HG02943 (cell line): ENCODE data around the gene CHST8.

Experiments
- ATAC-seq: cut with Tn5 transposase; IDR thresholded peaks from one replicate; pipeline ENCODE4 v1.9.1; 2021; ENCODE audit warnings: mild to moderate bottlenecking, low read depth, moderate library complexity; ENCODE audit not compliant: unreplicated experiment

CHST8 gene

DNA sequence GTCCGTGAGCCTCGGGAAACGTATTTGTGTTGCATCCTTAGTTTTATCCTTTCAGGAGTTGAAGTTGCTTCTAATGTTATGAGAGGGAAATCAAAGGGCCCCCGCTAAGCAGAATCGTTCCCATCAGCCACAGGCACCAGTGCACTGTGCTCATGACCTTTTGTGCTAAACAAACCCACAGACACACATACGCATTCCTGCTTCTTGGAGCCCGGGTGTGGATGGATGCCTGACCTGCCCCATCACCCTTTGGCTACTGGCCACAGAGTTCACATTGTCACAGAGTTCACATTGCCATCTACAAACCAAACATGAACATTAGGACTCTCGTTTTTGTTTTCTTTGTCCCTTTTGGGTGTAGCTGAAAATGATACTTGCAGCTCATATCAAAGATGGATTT, 47.2 kb downstream of the CHST8 start:
- ATAC-seq = no peak

DNA sequence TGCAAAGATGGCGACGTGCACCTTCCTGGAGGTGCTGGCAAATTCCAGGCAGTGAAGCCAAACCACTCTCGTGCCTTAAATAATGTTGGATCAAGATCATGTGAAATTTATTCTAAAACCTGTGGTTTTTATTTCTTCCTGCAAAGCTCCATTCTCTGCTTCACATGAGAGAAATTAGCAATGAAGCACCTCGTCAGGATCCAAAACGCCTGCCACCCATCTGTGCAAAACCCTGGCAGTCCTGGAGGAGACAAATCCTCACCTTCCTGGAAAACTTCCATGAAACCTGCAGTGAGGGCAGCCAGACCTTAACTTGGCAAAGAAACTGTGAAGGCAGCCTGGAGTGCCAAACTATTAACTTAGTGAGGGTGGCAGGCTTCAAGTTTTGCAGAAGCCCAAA, 47.6 kb downstream of the CHST8 start:
- ATAC-seq = no peak

DNA sequence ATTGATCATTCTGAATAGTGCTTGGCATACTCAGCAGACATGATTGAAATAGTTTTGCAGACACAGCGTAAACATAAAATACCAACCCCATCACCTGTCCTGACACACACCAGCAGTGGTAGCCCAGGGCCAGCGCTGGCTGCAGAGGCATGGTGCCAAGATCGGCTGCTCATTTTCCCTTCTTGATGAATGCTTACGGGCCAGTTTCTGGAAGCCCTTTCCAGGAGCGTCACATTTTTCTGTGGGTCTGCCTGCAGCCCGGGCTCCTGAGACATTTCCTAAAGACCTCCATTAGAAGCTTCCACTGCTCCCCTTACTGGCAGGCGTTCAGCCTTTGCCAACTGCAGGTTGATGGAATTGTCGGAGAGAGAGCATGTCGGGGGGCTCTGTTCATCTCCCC, 48.6 kb downstream of the CHST8 start:
- ATAC-seq = no peak

GRCh38 chr19:33671211-33671610, 49.5 kb downstream of the CHST8 start:
- ATAC-seq = no peak

GRCh38 chr19:33673258-33673875, 51.6 kb downstream of the CHST8 start:
- no peak for ATAC-seq

GRCh38 chr19:33673996-33674625, 52.4 kb downstream of the CHST8 start:
- no peak for ATAC-seq

GRCh38 chr19:33674626-33675367, 53.0 kb downstream of the CHST8 start:
- no peak for ATAC-seq

DNA sequence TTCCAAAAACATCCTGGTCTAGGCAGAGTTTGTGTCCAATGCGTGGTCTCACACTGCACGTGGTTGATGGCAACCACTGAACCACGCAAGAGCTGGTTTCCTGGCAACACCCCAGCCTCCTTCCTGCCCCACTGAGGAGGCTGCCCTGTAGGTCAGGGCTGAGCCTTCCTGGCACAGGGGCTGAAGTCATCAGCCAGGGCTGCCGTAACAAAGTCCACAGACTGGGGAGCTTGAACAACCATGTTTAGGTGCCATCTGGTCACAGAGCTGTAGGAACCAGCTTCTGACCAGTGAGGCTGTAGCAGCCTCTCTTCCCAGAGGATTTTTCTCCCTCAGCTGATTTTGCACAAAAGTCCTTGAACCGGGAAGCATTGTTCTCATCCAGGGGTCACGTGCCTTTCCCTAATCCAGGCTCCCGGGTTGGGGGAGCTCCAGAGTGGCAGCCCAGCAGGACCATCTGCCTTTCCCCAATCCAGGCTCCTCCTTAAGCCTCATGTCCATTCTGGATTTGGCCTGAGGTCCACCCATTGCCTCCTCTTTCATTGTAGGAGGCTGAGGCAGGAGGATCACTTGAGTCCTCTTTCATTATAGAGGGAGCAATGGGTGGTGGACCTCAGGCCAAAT, 53.9 kb downstream of the CHST8 start:
- ATAC-seq = no peak

DNA sequence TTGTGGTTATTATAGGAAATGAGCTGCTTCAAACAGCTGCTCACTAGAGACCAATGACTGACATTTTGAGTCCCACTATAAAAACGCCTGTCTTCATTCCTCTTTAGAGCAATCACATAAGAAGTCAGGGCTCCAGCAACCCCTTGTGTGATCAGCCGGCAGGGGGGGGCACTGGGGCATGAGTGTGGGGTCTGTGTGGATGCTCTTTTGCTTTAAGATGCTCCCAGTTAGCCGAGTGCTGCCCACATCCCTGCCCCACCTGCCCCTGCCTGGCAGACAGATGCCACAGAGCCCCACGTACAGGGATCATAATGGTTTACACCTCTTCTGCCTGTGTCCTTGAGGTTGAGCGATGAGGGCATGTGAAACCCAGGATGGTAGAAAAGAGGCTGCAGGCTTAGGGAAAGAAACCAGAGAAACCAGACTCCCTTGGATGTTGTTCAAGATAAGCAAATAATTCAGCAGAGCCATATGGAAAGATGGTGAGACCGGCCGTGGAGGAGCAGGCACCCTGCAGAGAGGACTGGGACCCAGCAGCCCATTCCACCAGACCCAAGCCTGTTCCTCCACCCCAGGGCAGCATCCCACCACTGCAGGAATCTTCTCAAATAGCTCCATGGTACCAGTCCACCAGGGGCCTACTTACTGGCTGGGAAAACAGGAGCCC, 55.4 kb downstream of the CHST8 start:
- ATAC-seq = no peak

DNA sequence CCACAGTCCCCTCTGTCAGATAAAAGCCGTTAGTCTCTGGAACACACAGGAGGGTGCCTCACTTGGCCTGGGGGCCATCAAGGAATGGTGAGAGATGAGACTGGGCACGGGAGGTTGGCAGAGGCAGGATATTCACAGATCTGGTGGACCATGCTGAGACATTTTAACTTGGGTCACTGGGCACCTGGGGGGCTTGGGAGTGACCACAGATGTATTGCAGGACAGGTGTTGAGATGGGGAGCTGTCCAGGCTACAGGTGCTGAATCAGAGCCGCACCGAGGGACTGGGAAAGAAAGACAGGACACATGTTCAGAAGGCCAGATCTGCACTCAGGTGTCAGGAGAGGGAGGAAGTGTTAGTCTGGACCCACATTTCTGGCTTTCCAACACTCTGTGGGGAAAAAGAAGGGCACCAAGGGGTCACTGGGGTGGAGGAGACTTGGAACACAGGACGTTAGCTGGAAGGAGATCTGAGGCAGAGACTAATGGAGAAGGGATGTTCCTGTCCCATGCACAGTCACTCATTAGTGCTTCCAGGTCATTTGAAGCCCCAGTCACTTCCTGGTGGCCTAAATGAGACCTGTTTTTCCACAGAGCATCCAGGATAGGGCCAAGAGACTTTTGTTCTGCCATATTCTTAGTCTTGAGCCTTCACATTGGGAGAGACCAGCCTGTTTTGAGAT, 56.1 kb downstream of the CHST8 start:
- no peak for ATAC-seq

GRCh38 chr19:33678796-33679585, 57.2 kb downstream of the CHST8 start:
- no peak for ATAC-seq

- no peak for ATAC-seq
Observed at GRCh38 chr19:33679696-33680095, 57.9 kb downstream of the CHST8 start.

- no peak for ATAC-seq
Observed at GRCh38 chr19:33681081-33681680, 59.4 kb downstream of the CHST8 start.

DNA sequence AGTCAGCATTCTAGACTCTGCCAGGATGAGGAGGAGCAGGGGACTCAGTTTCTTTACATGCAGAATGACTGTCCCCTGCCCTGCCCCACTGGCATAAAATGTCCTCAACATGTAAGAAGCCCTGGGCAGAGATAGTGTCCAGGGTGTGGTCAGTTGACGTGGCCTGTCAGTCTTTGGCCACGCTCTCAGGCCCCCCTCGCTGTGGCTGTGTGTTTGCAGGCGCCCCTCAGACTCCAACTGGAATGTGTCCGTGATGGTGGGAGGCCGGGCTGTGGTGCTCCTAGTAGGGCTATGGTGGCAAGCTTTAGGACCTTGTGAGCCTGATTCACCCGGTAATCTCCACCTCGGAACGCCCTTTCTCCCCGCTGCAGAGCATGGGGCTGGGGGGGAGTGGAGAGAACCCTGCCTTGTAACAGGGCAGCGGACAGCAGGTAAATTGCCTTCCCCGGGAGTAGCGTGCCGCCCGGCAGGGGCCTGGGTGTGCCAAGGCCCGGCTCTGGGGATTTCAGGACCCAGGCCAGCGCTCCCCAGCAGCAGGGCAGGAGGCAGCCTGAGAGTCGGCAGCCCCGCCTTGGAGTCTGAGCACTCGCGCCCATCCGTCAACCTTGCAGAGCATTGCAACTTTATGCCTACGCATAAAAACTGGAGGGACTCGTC, 62.3 kb downstream of the CHST8 start:
- ATAC-seq = no peak

DNA sequence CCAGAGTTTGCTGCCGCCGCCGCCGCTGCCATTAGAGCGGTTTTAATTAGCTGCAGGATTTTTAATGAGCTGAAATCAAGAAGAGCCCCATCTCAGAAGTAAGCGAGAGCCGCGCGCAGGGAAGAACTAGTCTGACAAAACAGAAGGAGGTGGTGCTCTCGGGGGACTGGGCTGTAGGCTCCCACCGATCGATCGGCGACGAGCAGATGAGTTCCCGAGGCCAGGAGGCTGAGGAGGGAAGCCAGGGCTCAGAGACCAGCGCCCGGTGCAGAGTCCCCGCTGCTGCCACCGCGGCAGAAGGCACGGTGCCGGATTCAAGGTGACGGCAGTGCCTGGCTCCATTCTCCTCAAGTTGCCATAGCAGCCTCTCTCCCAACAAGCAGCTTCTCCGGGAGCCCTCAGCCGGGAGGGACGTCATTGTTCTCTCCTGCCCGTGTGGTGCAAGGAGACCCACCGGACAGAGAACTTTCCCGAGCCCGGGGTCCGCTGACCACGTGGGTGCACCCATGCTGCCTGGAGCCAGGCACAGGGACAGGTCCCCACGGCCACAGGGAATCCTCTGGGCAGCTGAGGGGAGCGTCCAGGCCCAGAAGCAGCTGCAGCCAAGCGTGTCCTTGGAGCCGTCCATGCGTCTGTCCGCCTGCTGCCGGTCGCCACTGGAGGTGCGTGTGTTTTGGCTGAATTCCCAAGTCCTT, 62.9 kb downstream of the CHST8 start:
- ATAC-seq = no peak

DNA sequence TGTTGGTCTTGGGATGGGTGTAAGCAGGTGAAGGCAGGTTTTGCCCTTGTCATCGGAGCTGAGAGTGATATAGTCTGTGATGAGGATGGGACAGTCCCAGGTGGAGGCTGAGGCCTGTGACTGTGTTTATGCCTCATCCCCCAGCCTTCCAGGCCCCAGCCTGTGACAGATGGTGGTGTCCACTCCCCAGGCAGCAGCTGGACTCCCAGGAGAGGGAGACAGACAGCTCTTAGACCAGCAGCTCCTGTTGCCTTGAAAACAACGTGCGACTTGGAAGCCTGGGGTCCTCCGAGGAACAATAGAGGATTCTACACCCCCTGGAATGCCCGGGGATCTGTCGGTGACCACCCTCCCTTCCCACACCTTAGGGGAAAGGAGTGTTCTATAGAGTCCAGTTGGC, 63.8 kb downstream of the CHST8 start:
- ATAC-seq = no peak

DNA sequence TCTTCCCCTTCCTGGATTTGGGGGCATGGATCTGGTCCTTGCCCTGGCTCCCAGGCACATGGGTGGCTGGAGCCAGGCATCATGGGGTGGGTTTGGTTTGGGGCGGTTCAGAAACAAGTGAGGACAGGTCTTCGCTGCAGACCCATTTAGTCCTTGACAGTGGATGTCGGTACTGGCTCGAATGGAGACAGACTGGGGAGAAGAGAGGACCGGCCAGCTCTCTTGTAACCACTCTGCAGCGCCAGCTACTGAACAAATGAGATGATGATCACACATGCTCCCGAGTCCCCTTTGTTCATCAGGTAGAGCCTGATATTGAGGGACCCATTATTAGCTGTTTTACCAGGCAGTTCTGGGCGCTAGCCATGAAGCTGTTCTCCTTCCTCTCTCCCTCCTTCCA, 64.5 kb downstream of the CHST8 start:
- ATAC-seq = no peak
